ENCODE measurements around the gene FGD3. TPM values are rescaled to one million over a fixed set of nuclear protein-coding genes. Genes with fewer than 3 reads are reported as not detected.

Gene FGD3
- total and polyA plus RNA-seq, 9 of the 15 experiments (the other 6 are each of a cell fraction or from before 2014, with no cell fraction given) = 0.07 to 1.3 (median 0.29) TPM

- TF ChIP-seq SPI1 (IDR thresholded peaks at IDR 0.05; ENCODE audit: borderline replicate concordance, low read depth, low read length) = peak; percentile 17; the same call in 1 of the 2 replicates
- TF ChIP-seq PCBP2 (IDR thresholded peaks at IDR 0.05; ENCODE audit: low read depth, low read length, poor library complexity, severe bottlenecking) = no peak
- TF ChIP-seq ELF1 (tag; IDR thresholded peaks at IDR 0.05) = peak; percentile 80
- 0 out of 2 replicates have a peak, but pooled peaks have one; percentile 29 for TF ChIP-seq ZBTB40 (IDR thresholded peaks at IDR 0.05)
- TF ChIP-seq ZBTB40 (CRISPR knock-in tag; IDR thresholded peaks at IDR 0.05) = no peak
- TF ChIP-seq HOXB6 (CRISPR knock-in tag; IDR thresholded peaks at IDR 0.05; ENCODE audit: borderline replicate concordance) = no peak
- no peak for TF ChIP-seq NFRKB (IDR thresholded peaks at IDR 0.05; ENCODE audit: low read depth)
- TF ChIP-seq PREB (CRISPR knock-in tag; IDR thresholded peaks at IDR 0.05) = no peak
- no peak for TF ChIP-seq ZNF444 (CRISPR knock-in tag; IDR thresholded peaks at IDR 0.05)
- TF ChIP-seq ZBTB11 (CRISPR knock-in tag; IDR thresholded peaks at IDR 0.05) = peak in 1 of 3 experiments; percentile 62; a peak in 2 of 6 replicates
- TF ChIP-seq KAT7 (CRISPR knock-in tag; IDR thresholded peaks at IDR 0.05; ENCODE audit: borderline replicate concordance) = no peak
- TF ChIP-seq FOXK2 (conservative IDR thresholded peaks at IDR 0.05 in 1 of 2, IDR thresholded peaks at IDR 0.05 in 1 of 2; ENCODE audit: low read depth in 2 of 2) = no peak
- no peak for TF ChIP-seq ZC3H4 (CRISPR knock-in tag; IDR thresholded peaks at IDR 0.05; ENCODE audit: borderline replicate concordance)
These were observed 16.7 kb downstream of the FGD3 start (continued) for GRCh38 chr9:92963831-92964606.

Data from K562 (cell line).